Osteoblast (primary cell): Measurements from ENCODE around the gene GALNT9. TPM values are rescaled to one million over a fixed set of nuclear protein-coding genes. Genes with fewer than 3 reads are reported as not detected.

Experiments
- DNase-seq: peaks from one replicate; pipeline ENCODE4 v3.0.0; 2011; ENCODE audit warnings: low spot score, mixed read lengths; ENCODE audit not compliant: insufficient read length; ENCODE audit errors: missing footprints
- H2AFZ ChIP-seq: 2 replicates; pipeline ENCODE4 v1.6.0; 2011; ENCODE audit warnings: mild to moderate bottlenecking, low read length
- H3K27ac ChIP-seq: 2 replicates; pipeline ENCODE4 v1.5.1; 2011; ENCODE audit warnings: mild to moderate bottlenecking, low read depth, low read length, moderate library complexity
- H3K27me3 ChIP-seq: 2 replicates; pipeline ENCODE4 v1.6.0; 2012; ENCODE audit warnings: mild to moderate bottlenecking, control low read depth, inconsistent platforms, low read length, moderate library complexity; ENCODE audit not compliant: insufficient read depth
- H3K36me3 ChIP-seq: 2 replicates; pipeline ENCODE4 v1.5.1; 2011; ENCODE audit warnings: mild to moderate bottlenecking, low read length, control low read depth, moderate library complexity; ENCODE audit not compliant: insufficient read depth
- H3K4me1 ChIP-seq: 2 replicates; pipeline ENCODE4 v1.5.1; 2011; ENCODE audit warnings: mild to moderate bottlenecking, low read length, control low read depth, moderate library complexity; ENCODE audit not compliant: insufficient read depth
- H3K4me2 ChIP-seq: 2 replicates; pipeline ENCODE4 v1.6.0; 2011; ENCODE audit warnings: mild to moderate bottlenecking, low read length; ENCODE audit not compliant: insufficient read depth
- H3K4me3 ChIP-seq: fragments of 200-600 bp; sonication (generic); 3 replicates; pipeline ENCODE4 v1.5.1; 2012; ENCODE audit warnings: mild to moderate bottlenecking, low read length, inconsistent platforms; ENCODE audit not compliant: insufficient read depth
- H3K79me2 ChIP-seq: 2 replicates; pipeline ENCODE4 v1.6.0; 2012; ENCODE audit warnings: mild to moderate bottlenecking, low read length, control low read depth, inconsistent platforms; ENCODE audit not compliant: insufficient read depth
- H3K9me3 ChIP-seq: 2 replicates; pipeline ENCODE4 v1.5.1; 2011; ENCODE audit warnings: low read depth, low read length, control low read depth
- H4K20me1 ChIP-seq: 2 replicates; pipeline ENCODE4 v1.6.0; 2012; ENCODE audit warnings: mild to moderate bottlenecking, low read length, control low read depth; ENCODE audit not compliant: insufficient read depth
- total RNA-seq: library from RNA; depleted of rRNA; stranded (reverse); fragments of >200 nt; gene quantifications from 2 replicates; pipeline ENCODE4 v1.2.3, GENCODE V29; 2012
- TF ChIP-seq, protein P1 (sequence below): IDR thresholded peaks from 2 replicates; pipeline ENCODE4 v1.5.1; 2011; ENCODE audit warnings: mild to moderate bottlenecking, low read depth, low read length, moderate library complexity; ENCODE audit errors: extremely low read depth

GALNT9 gene
- total RNA-seq, 1 donor, result 0.36 TPM

DNA sequence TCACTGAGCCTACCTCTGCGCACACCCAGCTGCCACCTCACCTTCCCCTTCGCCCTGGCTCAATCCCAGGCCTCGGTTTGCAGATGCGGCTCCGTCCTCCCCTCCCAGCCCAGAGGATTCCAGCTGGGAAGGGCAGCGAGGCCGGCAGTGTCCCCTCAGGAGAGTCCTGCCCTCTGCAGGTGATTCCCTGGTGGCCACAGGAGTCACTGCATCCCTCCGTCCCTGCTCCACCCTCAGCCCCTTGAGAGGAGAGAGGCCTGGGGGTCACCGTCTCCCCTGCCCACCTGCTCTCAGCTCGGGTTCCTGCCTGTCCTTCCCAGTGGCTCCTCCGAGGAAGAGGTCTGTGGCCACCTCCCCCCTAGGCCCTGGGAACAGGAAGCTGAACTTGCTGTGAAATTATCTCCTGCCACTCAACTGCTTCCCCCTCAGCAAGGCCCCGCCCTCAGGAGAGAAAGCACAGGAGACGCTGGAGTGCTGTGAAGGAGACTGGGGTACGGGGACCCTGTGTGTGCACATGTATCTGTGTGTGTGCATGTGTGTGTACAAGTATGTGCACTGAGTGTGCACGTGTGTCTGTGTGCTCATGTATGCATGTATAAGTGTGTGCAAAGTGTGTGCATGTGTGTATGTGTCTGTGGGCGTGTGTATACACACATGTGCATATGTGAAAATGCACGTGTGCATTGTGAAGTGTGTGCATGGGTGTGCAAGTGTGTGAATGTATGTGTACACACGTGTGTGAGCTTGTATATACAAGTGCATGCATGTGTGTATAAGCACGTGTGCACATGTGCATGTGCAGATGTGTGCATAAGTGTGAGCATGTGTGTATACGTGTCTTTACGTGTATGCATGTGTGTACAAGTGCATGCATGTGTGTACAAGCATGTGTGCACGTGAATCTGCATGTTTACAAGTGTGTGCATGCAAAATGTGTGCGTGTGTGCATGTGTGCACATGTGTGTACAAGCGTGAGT, 13.2 kb upstream of the GALNT9 start:
- Histone ChIP-seq H3K4me2 (no peak overlapping the region), H2AFZ (no peak overlapping the region), H3K27me3 (peaks cover 8% of the 10 kb centered on the region), H3K4me3 (no peak overlapping the region), H3K36me3 (no peaks in the 10 kb centered on the region), H3K79me2 (no peaks in the 10 kb centered on the region), H4K20me1 (no peaks in the 10 kb centered on the region), H3K9me3 (no peaks in the 10 kb centered on the region), H3K27ac (no peak overlapping the region), H3K4me1 (no peaks in the 10 kb centered on the region)
- DNase-seq, result no peak
- TF ChIP-seq, protein P1, sequence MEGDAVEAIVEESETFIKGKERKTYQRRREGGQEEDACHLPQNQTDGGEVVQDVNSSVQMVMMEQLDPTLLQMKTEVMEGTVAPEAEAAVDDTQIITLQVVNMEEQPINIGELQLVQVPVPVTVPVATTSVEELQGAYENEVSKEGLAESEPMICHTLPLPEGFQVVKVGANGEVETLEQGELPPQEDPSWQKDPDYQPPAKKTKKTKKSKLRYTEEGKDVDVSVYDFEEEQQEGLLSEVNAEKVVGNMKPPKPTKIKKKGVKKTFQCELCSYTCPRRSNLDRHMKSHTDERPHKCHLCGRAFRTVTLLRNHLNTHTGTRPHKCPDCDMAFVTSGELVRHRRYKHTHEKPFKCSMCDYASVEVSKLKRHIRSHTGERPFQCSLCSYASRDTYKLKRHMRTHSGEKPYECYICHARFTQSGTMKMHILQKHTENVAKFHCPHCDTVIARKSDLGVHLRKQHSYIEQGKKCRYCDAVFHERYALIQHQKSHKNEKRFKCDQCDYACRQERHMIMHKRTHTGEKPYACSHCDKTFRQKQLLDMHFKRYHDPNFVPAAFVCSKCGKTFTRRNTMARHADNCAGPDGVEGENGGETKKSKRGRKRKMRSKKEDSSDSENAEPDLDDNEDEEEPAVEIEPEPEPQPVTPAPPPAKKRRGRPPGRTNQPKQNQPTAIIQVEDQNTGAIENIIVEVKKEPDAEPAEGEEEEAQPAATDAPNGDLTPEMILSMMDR, result no peak

DNA sequence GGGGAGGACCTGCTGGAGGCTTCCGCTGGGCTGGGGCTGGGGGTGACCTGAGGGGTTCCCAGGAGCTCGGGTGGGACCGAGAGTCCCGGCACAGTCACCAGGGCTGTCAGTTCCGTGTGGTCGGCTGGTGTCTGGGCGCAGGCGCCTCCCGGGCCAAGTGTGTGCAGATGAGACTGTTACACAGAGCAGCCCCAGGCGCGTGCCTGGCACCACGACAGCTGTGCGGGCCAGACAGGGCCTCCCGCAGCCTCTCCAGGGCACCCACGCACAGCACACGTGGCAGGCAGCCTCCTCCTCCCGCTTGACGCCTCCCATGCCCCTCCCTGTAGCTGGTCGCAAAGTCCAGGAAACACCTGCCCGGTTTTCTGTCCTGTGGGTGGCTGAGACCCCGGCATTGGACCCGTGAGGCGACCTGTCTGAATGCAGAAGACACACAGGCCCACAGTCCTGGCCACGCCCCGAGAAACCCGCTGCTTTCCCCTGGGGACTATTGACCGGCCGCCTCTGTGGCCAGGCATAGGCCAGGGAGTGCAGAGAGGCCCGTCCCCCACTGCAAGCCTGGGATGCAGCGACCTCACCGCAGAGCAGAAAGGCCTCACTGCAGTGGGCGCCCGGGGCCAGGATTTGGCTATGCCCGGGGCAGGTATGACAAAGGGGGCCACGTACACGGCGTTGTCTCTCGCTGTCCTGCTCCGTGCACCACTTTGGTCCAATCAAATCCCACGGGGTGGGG, 12.1 kb upstream of the GALNT9 start:
- Histone ChIP-seq H3K4me2 (no peak overlapping the region), H3K79me2 (no peaks in the 10 kb centered on the region)

DNA sequence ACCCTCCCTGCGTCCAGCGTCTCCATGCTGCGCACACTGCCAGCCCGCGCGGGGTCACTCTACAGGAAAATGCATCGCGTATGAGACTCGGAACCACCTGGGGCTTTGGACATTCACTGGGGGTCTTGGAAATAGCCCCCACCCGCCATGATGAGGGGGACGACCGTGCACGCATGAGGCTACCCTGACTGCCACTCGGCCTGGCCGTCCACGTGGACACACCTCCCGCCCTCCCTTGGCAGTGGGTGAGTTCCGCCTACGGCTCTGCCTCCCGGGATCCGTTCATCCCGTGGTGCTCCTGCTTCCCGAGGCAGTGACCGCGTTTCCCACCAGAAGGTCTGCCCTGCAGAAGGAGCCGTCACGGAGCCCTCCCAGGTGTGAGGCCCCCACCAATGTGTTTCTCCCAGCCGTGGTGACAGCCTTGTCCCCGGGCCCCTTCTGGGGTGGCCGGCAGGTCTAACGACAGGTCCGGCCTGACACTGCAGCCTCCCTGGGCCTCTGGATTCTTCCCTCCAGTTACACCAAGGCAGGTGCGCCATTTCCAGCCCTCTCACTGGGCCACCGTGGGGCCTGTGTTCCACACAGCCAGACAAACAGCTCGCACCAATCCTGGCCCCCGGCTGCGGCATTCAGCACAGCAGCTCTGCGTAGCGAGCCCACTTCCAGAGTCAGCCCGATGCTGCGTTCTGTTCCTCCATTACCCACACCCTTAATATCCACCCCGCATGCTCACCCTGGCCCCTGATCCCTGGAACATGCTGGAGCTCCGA, 11.1 kb upstream of the GALNT9 start:
- no peaks in the 10 kb centered on the region for H4K20me1 ChIP-seq
- no peak for DNase-seq
- H3K4me3 ChIP-seq, result no peak overlapping the region
- H3K36me3 ChIP-seq, result no peaks in the 10 kb centered on the region
- TF ChIP-seq, protein P1, result no peak
- peaks cover 13% of the 10 kb centered on the region for H3K27me3 ChIP-seq
- no peak overlapping the region for H3K27ac ChIP-seq
- H3K4me2 ChIP-seq, result no peak overlapping the region
- H3K4me1 ChIP-seq, result no peaks in the 10 kb centered on the region
- no peaks in the 10 kb centered on the region for H3K9me3 ChIP-seq
- H3K79me2 ChIP-seq, result no peaks in the 10 kb centered on the region
- no peak overlapping the region for H2AFZ ChIP-seq

More for the DNA sequence above, 12.1 kb upstream of the GALNT9 start:
- no peaks in the 10 kb centered on the region for H3K4me1 ChIP-seq
- H3K9me3 ChIP-seq, result no peaks in the 10 kb centered on the region
- H3K4me3 ChIP-seq, result no peak overlapping the region
- TF ChIP-seq, protein P1, result no peak
- H4K20me1 ChIP-seq, result no peaks in the 10 kb centered on the region
- no peak overlapping the region for H2AFZ ChIP-seq
- no peak for DNase-seq
- no peaks in the 10 kb centered on the region for H3K36me3 ChIP-seq
- H3K27me3 ChIP-seq, result peaks cover 11% of the 10 kb centered on the region
- no peak overlapping the region for H3K27ac ChIP-seq
